HG02571 (cell line): ENCODE results near the gene PARP4.
"Not testable (repeated sequence)": the region's sequence is repeated elsewhere in the genome, so short reads cannot be mapped to it uniquely, and the experiment has no call there.

Source experiments
- ATAC-seq: cut with Tn5 transposase; IDR thresholded peaks from one replicate; pipeline ENCODE4 v1.9.1; 2021; ENCODE audit warnings: mild to moderate bottlenecking, moderate library complexity; ENCODE audit not compliant: unreplicated experiment

PARP4 gene

GRCh38 chr13:24454056-24454455 is 58.5 kb downstream of the PARP4 start:
- no peak for ATAC-seq

GRCh38 chr13:24452044-24452443 is 60.5 kb downstream of the PARP4 start:
- no peak for ATAC-seq

GRCh38 chr13:24450530-24450929 is 62.0 kb downstream of the PARP4 start:
- ATAC-seq, result no peak

DNA sequence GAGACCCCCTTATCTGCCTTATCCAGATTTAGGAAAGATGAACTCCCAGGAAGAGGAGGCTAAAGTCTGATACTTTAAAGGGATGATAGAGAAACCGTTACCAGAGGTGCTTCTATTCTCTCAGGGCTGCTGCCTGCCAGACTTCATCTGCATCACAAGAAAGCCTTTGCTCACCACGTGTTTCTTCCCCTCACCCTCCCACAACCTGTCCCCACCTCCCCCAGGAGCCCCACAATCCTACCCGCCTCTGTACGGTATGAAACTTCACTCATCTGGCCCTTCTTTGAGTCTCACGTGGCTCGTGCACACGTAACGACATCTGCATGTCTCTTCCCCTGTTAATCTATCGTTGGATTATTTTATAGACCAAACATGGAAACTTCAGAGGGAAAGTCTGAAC is 67.7 kb downstream of the PARP4 start:
- not testable (repeated sequence) for ATAC-seq

- no peak for ATAC-seq
Measured at GRCh38 chr13:24443366-24443765, 69.2 kb downstream of the PARP4 start.

DNA sequence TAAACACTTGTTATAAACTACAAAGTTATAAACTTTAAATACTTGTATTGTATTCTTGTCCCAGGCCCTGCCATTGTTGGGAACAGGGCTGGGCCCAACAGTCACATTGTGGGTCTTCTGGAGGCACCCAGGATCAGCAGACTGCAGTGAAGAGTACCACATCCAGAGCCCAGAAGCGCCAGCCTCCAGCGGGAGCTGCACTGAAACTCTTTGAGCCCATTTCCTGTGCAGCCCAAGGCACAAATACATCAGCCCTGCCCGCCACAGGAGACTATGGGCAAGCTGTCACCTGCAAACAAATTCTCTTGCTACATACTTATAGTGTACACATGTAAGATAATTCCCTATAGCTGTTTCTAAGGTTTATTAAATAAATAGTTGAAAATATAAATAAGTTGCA is 86.5 kb downstream of the PARP4 start:
- not testable (repeated sequence) for ATAC-seq

- ATAC-seq, result not testable (repeated sequence)
Measured at GRCh38 chr13:24419668-24420067, 92.9 kb downstream of the PARP4 start.

- ATAC-seq, result no peak
Measured at GRCh38 chr13:24407844-24408243, 104.7 kb downstream of the PARP4 start.

DNA sequence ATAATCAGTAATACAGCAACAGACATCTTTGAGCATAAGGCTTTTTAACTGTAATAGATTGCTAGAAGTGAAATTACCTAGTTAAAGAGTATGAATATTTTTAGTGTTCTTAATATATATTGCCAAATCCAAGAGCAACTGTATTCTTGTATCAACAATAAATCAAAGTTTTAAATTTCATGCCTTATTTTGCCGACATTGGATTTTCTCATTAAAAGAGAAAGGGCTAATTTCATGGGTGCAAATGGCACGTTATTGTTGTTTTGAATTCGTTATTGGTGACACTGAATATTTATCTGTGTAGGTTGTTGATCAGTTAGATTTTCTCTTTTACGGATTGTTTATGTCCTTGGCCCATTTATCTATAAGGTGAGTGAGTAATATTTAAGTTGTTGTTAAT is 106.1 kb downstream of the PARP4 start:
- ATAC-seq, result no peak

DNA sequence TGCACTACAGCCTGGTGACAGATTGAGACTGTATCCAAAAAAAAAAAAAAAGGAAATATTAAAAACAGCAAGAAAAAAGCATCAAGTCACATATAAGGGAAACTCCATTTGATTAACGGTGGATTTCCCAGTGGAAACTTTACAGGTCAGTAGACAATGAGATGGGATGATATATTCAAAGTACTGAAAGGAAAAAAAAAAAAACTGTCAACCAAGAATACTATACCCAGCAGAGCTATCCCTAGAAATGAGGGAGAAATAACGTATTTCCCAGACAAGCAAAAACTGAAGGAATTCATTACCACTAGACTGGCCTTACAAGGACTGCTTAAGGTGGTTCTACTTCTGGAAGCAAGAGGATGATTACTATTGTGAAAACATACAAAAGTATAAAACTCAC is 115.8 kb downstream of the PARP4 start:
- ATAC-seq, result no peak

DNA sequence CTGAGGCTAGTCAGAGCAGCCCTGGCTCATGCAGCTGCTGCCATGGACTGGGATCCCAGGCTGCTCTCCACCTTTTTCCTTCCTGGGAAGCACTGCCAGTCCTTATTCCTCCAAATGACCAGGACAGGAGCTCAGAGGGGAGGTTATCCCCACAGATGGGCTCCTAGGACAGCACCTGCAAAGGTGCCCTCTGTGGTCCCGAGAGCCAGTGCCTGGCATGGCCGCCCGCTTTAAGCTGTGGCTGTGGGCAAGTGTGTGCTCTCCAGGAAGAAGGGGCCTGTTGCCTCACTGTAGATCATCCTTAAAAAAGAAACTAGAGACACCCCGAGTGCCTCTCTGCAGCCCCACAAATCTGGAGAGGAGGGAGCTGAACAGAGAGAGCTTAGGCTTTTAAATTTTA is 119.6 kb downstream of the PARP4 start:
- no peak for ATAC-seq

GRCh38 chr13:24391771-24392683 is 120.6 kb downstream of the PARP4 start:
- ATAC-seq, result not testable (repeated sequence)

DNA sequence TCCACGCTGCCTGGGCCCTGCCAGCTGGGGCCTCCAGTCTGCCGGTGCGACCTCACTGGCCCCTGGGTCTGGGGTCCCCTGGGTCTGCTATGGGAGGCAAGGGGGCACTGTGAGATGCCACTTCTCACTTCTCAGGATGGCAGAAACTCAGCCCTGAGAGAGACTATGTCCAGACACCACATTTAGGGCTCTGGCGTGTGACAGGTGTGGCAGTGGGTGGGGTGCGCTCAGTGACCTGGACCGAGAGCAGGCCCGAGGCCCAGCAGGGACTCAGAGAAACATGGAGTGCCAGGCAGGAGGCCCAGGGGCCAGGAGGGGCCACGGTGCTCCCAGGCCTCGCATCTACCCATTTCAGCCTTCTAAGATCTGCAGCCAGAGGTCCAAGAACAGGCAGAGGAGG is 121.8 kb downstream of the PARP4 start:
- not testable (repeated sequence) for ATAC-seq

DNA sequence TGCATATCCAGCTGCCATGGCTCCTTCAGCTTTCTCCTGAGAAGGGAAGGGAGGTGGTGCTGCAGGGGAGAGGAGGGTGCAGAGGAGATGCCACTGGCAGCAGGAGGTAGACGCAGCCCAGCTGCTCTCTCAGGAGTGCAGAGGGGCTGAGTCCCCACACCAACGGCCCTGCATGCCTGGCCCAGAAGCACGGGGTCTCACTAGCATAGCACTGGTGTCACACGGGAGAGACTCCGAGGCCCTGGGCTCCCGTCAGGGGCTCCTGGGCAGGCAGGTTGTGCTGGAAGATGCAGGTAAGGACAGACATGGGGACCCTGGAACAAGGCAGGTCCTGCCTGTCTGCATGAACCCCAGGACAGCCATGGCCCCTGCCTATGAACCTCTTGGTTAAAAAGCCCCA is 123.1 kb downstream of the PARP4 start:
- ATAC-seq, result no peak

- not testable (repeated sequence) for ATAC-seq
Measured at GRCh38 chr13:24388743-24389142, 123.8 kb downstream of the PARP4 start.

DNA sequence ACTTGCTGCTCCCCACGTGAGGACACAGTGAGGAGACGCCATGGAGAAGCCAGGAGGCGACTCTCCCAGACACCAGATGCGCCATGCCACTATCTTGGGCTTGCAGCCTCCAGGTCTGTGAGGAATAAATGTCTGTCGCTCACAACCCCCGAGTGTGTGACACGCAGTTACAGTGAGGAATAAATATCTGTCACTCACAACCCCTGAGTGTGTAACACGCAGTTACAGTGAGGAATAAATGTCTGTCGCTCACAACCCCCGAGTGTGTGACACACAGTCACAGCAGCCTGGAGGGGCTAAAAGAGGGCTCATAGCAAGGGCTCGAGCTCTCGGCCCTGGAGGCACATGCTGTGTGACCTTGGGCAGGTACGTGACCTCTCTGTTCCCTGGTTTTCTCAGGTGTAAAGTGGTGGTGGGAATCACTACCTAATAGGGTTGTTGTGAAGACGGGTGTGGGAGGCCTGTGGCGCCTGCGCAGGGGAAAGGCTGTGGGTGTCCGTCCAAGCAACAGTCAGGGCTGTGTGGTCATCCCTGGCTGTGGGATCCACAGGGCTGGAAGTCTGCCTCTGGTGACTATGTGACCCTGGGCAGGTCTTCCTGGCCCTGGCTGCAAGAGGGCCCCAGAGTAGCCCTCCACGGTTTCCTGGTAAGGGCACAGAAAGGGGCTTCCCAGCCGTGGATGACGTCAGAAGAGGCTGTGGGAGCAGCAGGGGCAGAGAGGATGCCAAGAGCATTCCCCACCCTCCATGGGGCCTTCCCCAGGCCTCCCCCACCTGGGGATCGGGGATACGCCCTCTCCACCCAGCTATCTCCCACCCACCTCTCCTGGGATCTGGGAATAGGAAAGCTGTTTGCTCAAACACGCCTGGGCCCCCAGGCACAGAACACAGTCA is 125.5 kb downstream of the PARP4 start:
- ATAC-seq, result no peak

GRCh38 chr13:24385902-24386301 is 126.7 kb downstream of the PARP4 start:
- ATAC-seq, result no peak

DNA sequence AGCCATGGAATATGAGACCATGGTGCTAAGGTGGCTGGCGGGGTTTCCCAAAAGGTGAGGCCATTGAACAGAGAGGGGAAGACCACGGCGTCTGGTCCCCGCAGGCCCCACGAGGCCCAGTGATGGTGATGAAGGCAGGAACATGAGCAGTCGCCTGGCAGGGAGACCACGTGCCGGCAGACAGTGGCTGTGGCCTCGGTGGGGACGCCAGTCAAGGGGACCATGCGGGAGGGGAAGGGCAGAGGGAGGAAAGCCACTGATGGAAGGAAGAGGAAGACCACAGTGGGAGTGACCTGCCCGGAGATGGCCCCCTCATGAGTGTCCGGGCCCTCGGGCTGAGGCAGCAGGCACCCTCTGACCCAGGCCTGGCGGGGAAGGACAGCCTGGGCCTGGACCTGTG is 127.6 kb downstream of the PARP4 start:
- ATAC-seq, result not testable (repeated sequence)

DNA sequence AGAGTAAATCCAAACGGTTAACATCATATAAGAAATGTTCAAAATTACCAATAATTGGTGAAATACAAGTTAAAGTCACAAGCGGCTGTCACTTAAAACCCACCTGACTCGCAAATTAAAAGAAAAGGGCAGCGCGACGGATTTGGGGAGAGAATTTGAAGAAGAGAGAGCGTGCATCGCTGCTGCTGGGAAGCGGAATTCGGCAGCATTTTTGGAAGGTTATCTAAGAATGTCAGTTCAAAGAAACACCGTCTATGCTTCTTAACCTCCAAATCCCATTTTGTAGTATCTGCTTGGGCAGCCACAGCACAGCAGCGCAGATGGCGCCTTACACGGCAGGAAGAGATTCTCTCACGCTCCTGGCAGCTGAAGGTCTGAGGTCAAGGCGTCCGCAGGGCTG is 128.5 kb downstream of the PARP4 start:
- not testable (repeated sequence) for ATAC-seq

GRCh38 chr13:24381541-24382265 is 130.9 kb downstream of the PARP4 start:
- ATAC-seq, result no peak

- not testable (repeated sequence) for ATAC-seq
Measured at GRCh38 chr13:24380881-24381280, 131.7 kb downstream of the PARP4 start.
